ENCODE measurements around the gene CHSY1.

DNA sequence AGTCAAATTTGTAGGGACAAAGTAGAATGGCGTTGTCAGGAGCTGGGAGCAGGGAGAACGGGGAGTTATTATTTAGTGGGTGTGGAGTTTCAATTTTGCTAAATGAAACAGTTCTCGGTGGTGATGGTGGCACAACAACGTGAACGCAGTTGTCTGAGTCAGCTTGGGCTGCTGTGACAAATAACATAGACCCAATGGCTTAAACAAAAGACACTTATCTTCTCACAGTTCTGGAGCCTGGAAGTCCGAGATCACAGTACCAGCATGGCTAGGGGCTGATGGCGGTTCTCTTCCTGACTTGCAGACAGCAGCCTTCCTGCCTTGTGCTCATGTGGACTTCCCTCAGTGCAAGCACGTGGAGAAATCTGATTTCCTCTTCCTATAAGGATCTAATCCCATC lies 90.2 kb downstream of the CHSY1 start:
- TF ChIP-seq EZH2 (IDR thresholded peaks at IDR 0.05; ENCODE audit: insufficient read depth, poor library complexity, severe bottlenecking): no peak
- TF ChIP-seq EZH2phosphoT487 (IDR thresholded peaks at IDR 0.05; ENCODE audit: insufficient read depth, low read depth): no peak

Data from GM23248 (cell line).